ENCODE data around the gene PHACTR4.
"Not testable (repeated sequence)": the region's sequence is repeated elsewhere in the genome, so short reads cannot be mapped to it uniquely, and the experiment has no call there.

GRCh38 chr1:28368608-28369007 lies 932 bp upstream of the PHACTR4 start:
- not testable (repeated sequence) for TF ChIP-seq TCF12 (IDR thresholded peaks at IDR 0.05); TCF12 (CRISPR knock-in tag; IDR thresholded peaks at IDR 0.05); PRDM4 (CRISPR knock-in tag; IDR thresholded peaks at IDR 0.05; ENCODE audit: borderline replicate concordance); FOSL1 (CRISPR knock-in tag; IDR thresholded peaks at IDR 0.05; ENCODE audit: borderline replicate concordance)
